Activated naive CD4-positive, alpha-beta T cell treated with anti-CD3 and anti-CD28 coated beads, Interleukin-2, amount 50 U/mL, for 24 hours (primary cell): Measurements from ENCODE around the gene C10orf71.

ENCODE experiments used
- H3K27ac Mint-ChIP-seq: one replicate; pipeline ENCODE4 v1.8.0; 2021; ENCODE audit warnings: mild to moderate bottlenecking, mixed read lengths
- H3K27me3 Mint-ChIP-seq: one replicate; pipeline ENCODE4 v1.8.0; 2021; ENCODE audit warnings: mixed read lengths
- H3K36me3 Mint-ChIP-seq: one replicate; pipeline ENCODE4 v1.8.0; 2021; ENCODE audit warnings: mixed read lengths
- H3K4me1 Mint-ChIP-seq: one replicate; pipeline ENCODE4 v1.8.0; 2021; ENCODE audit warnings: mixed read lengths
- H3K4me3 Mint-ChIP-seq: one replicate; pipeline ENCODE4 v1.8.0; 2021; ENCODE audit warnings: mild to moderate bottlenecking, mixed read lengths
- H3K9me3 Mint-ChIP-seq: one replicate; pipeline ENCODE4 v1.8.0; 2021; ENCODE audit warnings: mixed read lengths

Gene C10orf71

DNA sequence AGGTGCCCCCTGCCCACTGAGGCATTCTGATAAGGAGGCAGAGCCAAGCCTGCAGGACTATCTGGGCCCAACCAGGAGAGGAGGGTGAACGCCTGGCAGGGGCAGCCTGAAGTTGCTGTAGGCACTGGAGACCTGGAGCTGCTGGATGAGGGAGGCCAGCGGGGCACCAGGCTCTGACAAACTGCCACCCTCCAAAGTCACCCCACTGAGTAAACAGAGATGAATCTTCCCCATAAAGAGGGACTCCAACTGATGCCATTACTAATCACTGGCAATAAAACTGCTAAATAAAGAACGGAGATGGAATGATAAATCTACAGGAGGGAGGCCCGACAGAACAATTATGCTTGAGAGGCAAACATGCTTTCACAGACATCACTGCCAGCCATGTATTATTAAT, 52.7 kb downstream of the C10orf71 start:
- Mint-ChIP-seq H3K27me3 (peaks cover 3% of the 10 kb centered on the region), H3K9me3 (peaks cover 8% of the 10 kb centered on the region), H3K4me3 (no peak overlapping the region), H3K27ac (no peak overlapping the region), H3K4me1 (no peaks in the 10 kb centered on the region), H3K36me3 (no peaks in the 10 kb centered on the region)

DNA sequence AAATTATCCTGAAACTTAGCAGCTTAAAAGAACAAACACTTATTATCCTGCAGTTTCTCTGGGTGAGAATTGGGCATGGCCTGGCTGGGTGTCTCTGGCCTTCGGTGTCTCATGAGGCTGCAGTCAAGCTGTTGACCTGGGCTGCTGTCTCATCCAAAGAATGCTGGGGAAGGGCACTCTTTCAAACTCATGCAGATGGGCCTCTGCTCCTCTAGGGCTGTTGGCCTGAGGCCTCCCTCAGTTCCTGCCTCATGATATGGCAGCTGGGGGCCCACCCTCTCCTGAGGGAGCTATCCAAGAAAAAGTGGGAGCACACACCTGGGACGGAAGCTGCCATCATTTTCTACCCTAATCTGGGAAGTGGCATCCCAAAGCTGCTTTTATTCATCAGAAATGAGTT, 53.4 kb downstream of the C10orf71 start:
- Mint-ChIP-seq H3K36me3 (no peaks in the 10 kb centered on the region), H3K27ac (no peak overlapping the region), H3K27me3 (peaks cover 3% of the 10 kb centered on the region), H3K4me3 (no peak overlapping the region), H3K9me3 (peaks cover 8% of the 10 kb centered on the region), H3K4me1 (no peaks in the 10 kb centered on the region)

- Mint-ChIP-seq H3K27ac (no peak overlapping the region), H3K4me3 (no peak overlapping the region), H3K27me3 (peaks cover 5% of the 10 kb centered on the region), H3K9me3 (peaks cover 8% of the 10 kb centered on the region), H3K36me3 (no peaks in the 10 kb centered on the region), H3K4me1 (no peaks in the 10 kb centered on the region)
These were observed 54.3 kb downstream of the C10orf71 start for GRCh38 chr10:49353026-49353894.

GRCh38 chr10:49353895-49354566, 55.1 kb downstream of the C10orf71 start:
- no peak overlapping the region for H3K27ac Mint-ChIP-seq
- no peaks in the 10 kb centered on the region for H3K36me3 Mint-ChIP-seq
- no peaks in the 10 kb centered on the region for H3K4me1 Mint-ChIP-seq
- H3K4me3 Mint-ChIP-seq, result no peak overlapping the region
- peaks cover 6% of the 10 kb centered on the region for H3K27me3 Mint-ChIP-seq
- H3K9me3 Mint-ChIP-seq, result peaks cover 7% of the 10 kb centered on the region

DNA sequence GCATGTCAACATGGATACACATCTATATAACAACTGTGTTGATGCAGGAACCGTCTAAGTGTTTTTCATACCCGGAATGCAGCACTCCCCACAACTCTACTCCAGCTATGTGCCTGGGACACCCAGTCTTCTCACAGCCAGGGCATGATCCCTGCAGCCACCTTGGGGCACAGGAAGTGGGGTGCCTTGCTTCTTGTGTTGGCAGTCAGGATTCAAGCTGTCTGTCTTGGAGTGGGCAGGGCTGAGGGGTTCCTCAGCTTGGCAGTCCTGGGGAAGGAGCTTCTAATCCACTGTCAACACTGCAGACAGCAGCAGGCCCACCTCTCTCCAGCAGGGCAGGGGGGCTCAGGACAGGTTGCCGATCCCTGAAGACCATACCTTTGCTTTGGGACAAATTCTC, 55.6 kb downstream of the C10orf71 start:
- no peak overlapping the region for H3K27ac Mint-ChIP-seq
- no peaks in the 10 kb centered on the region for H3K36me3 Mint-ChIP-seq
- H3K9me3 Mint-ChIP-seq, result peaks cover 4% of the 10 kb centered on the region
- H3K4me1 Mint-ChIP-seq, result no peaks in the 10 kb centered on the region
- no peak overlapping the region for H3K4me3 Mint-ChIP-seq
- peaks cover 7% of the 10 kb centered on the region for H3K27me3 Mint-ChIP-seq

GRCh38 chr10:49355221-49355620, 56.3 kb downstream of the C10orf71 start:
- Mint-ChIP-seq H3K36me3 (no peaks in the 10 kb centered on the region), H3K4me1 (no peaks in the 10 kb centered on the region), H3K4me3 (no peak overlapping the region), H3K9me3 (peaks cover 4% of the 10 kb centered on the region), H3K27me3 (peaks cover 7% of the 10 kb centered on the region), H3K27ac (no peak overlapping the region)

- Mint-ChIP-seq H3K9me3 (peaks cover 4% of the 10 kb centered on the region), H3K36me3 (no peaks in the 10 kb centered on the region), H3K4me1 (no peaks in the 10 kb centered on the region), H3K27ac (no peak overlapping the region), H3K27me3 (peaks cover 7% of the 10 kb centered on the region), H3K4me3 (no peak overlapping the region)
These were observed 57.2 kb downstream of the C10orf71 start for GRCh38 chr10:49356181-49356580.

DNA sequence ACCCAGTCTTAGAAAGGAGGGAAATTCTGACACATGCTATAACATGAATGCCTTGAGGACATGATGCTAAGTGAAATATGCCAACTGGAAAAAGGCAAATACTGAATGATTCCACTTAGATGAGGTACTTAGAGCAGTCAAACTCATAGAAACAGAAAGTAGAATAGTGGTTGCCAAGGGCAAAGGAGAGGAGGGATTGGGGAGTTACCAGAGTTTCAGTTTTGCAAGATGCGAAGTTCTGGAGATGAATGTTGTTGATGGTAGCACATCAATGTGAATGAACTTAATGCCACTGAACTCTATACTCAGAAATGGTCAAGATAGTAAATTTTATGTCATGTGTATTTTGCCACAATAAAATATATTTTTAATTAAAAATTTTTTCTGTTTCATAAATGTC, 58.0 kb downstream of the C10orf71 start:
- H3K27me3 Mint-ChIP-seq, result peaks cover 6% of the 10 kb centered on the region
- peaks cover 4% of the 10 kb centered on the region for H3K9me3 Mint-ChIP-seq
- no peak overlapping the region for H3K4me3 Mint-ChIP-seq
- no peaks in the 10 kb centered on the region for H3K36me3 Mint-ChIP-seq
- H3K27ac Mint-ChIP-seq, result no peak overlapping the region
- no peaks in the 10 kb centered on the region for H3K4me1 Mint-ChIP-seq

GRCh38 chr10:49357910-49358309, 58.9 kb downstream of the C10orf71 start:
- Mint-ChIP-seq H3K27ac (no peak overlapping the region), H3K4me3 (no peak overlapping the region), H3K36me3 (no peaks in the 10 kb centered on the region), H3K9me3 (peaks cover 4% of the 10 kb centered on the region), H3K27me3 (peaks cover 6% of the 10 kb centered on the region), H3K4me1 (no peaks in the 10 kb centered on the region)

GRCh38 chr10:49359349-49360270, 60.6 kb downstream of the C10orf71 start:
- Mint-ChIP-seq H3K4me1 (no peaks in the 10 kb centered on the region), H3K27ac (no peak overlapping the region), H3K36me3 (no peaks in the 10 kb centered on the region), H3K27me3 (peaks cover 6% of the 10 kb centered on the region), H3K4me3 (no peak overlapping the region), H3K9me3 (peaks cover 4% of the 10 kb centered on the region)

DNA sequence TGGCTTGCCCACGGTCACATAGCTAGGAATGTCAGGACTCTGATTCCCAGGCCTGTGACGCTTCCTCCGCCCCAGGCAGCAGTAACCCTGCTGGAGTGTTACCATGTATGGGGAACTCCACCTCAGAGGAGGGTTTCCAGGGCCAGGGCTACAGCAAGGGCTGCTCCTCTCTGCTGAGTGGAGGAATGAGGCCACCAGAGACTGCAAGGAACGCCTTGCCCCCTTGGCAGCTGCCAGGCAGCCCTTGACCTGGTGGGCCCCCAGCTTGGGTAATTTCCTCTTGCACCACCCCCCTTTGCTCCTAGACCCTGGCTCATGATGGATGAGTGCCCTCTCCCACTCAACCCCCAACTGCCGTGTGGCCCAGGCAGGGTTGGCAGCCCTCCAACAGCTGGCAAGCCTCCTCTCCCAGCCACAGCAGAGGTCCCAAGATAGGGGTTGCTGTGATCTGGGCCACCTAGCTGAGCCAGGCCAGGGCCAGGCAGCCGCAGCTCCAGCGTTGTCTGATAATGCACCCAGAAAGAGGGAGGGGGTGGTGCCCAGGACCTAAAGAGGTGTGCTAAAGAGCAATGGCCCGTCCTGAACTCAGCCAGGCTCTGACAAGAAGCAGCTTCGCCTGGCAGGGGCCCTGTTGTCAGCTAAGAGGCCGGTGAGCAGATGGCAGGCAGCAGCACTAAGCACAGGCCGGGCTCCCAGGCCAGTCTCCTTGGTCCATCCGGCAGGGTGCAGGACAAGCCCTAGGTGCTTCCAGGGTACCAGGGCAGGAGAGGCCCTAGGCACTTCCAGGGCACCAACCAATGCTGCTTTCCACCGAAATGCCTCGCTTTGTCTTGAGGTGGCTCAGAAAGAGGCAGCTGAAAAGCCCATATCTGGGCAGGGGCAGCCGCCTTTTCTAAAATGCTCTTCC, 61.6 kb downstream of the C10orf71 start:
- Mint-ChIP-seq H3K27me3 (peaks cover 4% of the 10 kb centered on the region), H3K36me3 (no peaks in the 10 kb centered on the region), H3K4me1 (no peaks in the 10 kb centered on the region), H3K4me3 (no peak overlapping the region), H3K27ac (no peak overlapping the region), H3K9me3 (peaks cover 4% of the 10 kb centered on the region)

DNA sequence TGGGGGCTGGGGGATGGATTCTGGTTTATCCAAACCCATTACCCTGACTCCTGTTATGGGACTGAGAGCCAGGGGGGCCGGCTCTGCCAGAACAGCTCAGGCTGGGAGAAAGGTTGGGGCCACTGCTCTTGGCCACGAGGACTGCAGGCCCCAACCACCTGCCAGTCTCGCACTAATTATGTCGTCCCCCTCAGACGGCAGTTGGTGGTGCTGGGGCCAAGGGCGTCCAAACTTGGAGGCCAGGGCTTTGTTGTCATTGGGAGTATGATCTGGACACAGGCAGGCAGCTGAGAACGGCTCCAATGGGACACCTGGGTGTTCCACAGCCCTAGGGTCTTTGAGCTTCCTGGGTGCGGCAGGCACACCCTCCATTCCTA, 62.2 kb downstream of the C10orf71 start:
- Mint-ChIP-seq H3K36me3 (no peaks in the 10 kb centered on the region), H3K9me3 (no peaks in the 10 kb centered on the region), H3K4me1 (no peaks in the 10 kb centered on the region), H3K27ac (no peak overlapping the region), H3K4me3 (no peak overlapping the region), H3K27me3 (peaks cover 4% of the 10 kb centered on the region)

DNA sequence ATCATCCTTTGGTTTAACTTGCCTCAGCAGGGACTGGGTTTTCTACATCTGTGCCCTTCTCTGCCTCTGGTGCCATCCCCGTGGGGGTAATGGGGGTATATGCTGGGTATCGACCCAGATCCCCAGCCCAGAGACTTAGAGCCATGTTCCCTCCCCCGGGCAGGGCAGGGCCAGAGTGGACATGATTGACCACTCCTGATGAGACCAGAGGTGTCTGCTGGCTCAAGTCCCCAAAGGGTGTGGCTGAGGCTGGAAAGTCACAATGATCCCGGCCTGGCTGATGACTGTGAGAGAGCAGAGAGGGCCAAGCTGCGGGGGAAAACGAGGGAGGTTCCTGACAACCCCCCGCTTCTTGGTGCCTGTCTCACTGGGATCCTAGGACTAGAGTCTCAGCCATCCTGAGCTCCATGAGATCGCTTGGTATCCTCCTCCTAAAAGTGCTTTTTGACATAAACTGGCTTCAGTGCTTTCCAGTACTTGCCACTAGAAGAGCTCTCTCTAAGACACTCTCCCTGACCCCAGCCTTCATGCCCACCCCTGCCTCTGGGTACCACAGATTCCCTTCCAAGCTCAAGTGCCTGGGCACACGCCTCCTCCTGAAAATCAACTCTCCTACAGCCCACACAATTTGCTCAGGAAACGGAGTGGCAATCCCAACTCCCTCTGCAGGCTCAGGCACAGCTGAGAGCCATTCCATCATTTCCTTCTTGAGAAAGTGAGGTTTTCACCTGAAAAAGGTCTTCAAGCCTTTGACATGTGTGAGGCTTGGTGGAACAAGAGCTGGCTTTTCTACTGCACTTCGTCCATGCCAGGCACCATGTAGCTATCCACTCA, 63.0 kb downstream of the C10orf71 start:
- Mint-ChIP-seq H3K4me3 (no peak overlapping the region), H3K27ac (no peak overlapping the region), H3K4me1 (no peaks in the 10 kb centered on the region), H3K27me3 (peaks cover 4% of the 10 kb centered on the region), H3K36me3 (no peaks in the 10 kb centered on the region), H3K9me3 (no peaks in the 10 kb centered on the region)

DNA sequence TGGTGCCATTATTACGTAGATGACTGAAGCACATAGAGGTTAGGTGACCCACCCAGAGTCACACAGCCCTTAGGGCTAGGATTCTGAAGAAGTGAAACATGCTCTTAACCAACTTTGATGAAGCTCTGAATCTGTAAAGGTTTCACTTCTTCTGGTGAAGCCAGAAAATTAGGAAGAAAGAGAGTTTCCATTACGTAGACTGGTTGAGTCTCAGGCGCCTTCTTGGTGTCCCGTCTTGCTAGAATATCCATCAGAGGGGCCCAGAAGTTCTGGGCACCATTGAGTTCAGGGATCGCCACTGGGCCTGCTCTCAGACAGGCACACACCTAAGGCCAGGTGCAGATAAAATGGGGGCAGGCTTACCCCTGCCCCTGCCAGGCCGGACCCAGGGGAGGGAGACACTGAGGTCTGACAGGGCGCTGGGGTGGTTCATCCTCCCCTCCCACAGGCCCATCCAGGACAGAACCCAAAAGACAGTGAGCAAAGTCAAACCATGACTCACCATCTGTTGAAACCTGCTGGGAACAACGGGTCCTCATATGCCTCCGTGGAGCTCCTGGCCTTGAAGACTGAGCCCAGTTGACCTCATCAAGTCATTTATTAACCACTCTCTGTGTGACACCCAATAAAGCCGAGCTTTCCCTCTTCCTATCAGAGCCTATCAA, 63.8 kb downstream of the C10orf71 start:
- H3K36me3 Mint-ChIP-seq, result no peaks in the 10 kb centered on the region
- no peak overlapping the region for H3K4me3 Mint-ChIP-seq
- peaks cover 4% of the 10 kb centered on the region for H3K27me3 Mint-ChIP-seq
- H3K27ac Mint-ChIP-seq, result no peak overlapping the region
- H3K4me1 Mint-ChIP-seq, result no peaks in the 10 kb centered on the region
- H3K9me3 Mint-ChIP-seq, result no peaks in the 10 kb centered on the region
